IPS-NIHi7 (cell line): ENCODE data around the gene ZNF264.
"Not testable (repeated sequence)": the region's sequence is repeated elsewhere in the genome, so short reads cannot be mapped to it uniquely, and the experiment has no call there.

Source experiments
- DNase-seq: peaks from one replicate; pipeline ENCODE4 v3.0.0; 2012; ENCODE audit warnings: mixed read lengths; ENCODE audit errors: extremely low spot score

Gene ZNF264

GRCh38 chr19:57191141-57192076 lies at the start of gene ZNF264:
Gene ZNF264, plus strand, starts transcription at chr19:57191500. Its CDS starts 414 bp downstream, at chr19:57191914.
- DNase-seq, result peak; percentile 93

GRCh38 chr19:57141699-57142098 lies 49.6 kb upstream of the ZNF264 start:
- no peak for DNase-seq

- DNase-seq, result no peak
Observed at GRCh38 chr19:57152921-57153320, 38.4 kb upstream of the ZNF264 start.

GRCh38 chr19:57161985-57162539 lies 29.2 kb upstream of the ZNF264 start:
- no peak for DNase-seq

GRCh38 chr19:57165846-57166245 lies 25.5 kb upstream of the ZNF264 start:
- DNase-seq, result no peak

GRCh38 chr19:57167385-57167784 lies 23.9 kb upstream of the ZNF264 start, which contains the start of gene DUXA:
Gene DUXA, minus strand, starts transcription at chr19:57167485. Its CDS starts 42 bp downstream, at chr19:57167443.
- DNase-seq, result no peak

GRCh38 chr19:57171551-57172081 lies 19.7 kb upstream of the ZNF264 start:
- peak; percentile 62 for DNase-seq

GRCh38 chr19:57190301-57190700 lies 999 bp upstream of the ZNF264 start:
- DNase-seq, result no peak

GRCh38 chr19:57192077-57192420 lies 749 bp downstream of the ZNF264 start:
- no peak for DNase-seq

- DNase-seq, result no peak
Observed at GRCh38 chr19:57192993-57193392, 1.7 kb downstream of the ZNF264 start.

- not testable (repeated sequence) for DNase-seq
Observed at GRCh38 chr19:57197874-57198273, 6.6 kb downstream of the ZNF264 start.

GRCh38 chr19:57202160-57202559 lies 10.9 kb downstream of the ZNF264 start:
- no peak for DNase-seq

- no peak for DNase-seq
Observed at GRCh38 chr19:57210381-57210780, 19.1 kb downstream of the ZNF264 start.

GRCh38 chr19:57212109-57212508 lies 20.8 kb downstream of the ZNF264 start:
- no peak for DNase-seq

GRCh38 chr19:57227502-57227901 lies 36.2 kb downstream of the ZNF264 start:
- DNase-seq, result no peak

GRCh38 chr19:57231686-57232085 lies 40.4 kb downstream of the ZNF264 start:
- peak; percentile 18 for DNase-seq

- no peak for DNase-seq
Observed at GRCh38 chr19:57233207-57233606, 41.9 kb downstream of the ZNF264 start.

- no peak for DNase-seq
Observed at GRCh38 chr19:57239982-57240310, 48.6 kb downstream of the ZNF264 start.

- DNase-seq, result peak; percentile 98
Observed at GRCh38 chr19:57240311-57241090, 49.2 kb downstream of the ZNF264 start, which contains the start of gene ZNF805. Gene ZNF805, plus strand, starts transcription at chr19:57240632. Its CDS starts 260 bp downstream, at chr19:57240892.

- no peak for DNase-seq
Observed at GRCh38 chr19:57241176-57241575, 49.9 kb downstream of the ZNF264 start.

- no peak for DNase-seq
Observed at GRCh38 chr19:57242821-57243220, 51.5 kb downstream of the ZNF264 start.

- DNase-seq, result no peak
Observed at GRCh38 chr19:57244513-57244912, 53.2 kb downstream of the ZNF264 start.
